Gastroesophageal sphincter (tissue), 4 donors: Measurements from ENCODE around the gene KCNJ10. TPM values are rescaled to one million over a fixed set of nuclear protein-coding genes. Genes with fewer than 3 reads are reported as not detected.

ENCODE experiments used
- ATAC-seq: fragments of 150-250 bp; one replicate; pipeline ENCODE4 v1.9.1; 2016; ENCODE audit warnings: mild to moderate bottlenecking, moderate library complexity
- H3K27ac ChIP-seq, 4 donors: fragments of 200-600 bp; sonication (generic) in 3 of 4; 1 replicate in 3 of 4; 2 replicates in 1 of 4; pipeline ENCODE4 v1.5.1; 2016 to 2019
- H3K27me3 ChIP-seq: fragments of 200-600 bp; sonication (generic); one replicate; pipeline ENCODE4 v1.5.1; 2019
- H3K36me3 ChIP-seq, 2 donors: fragments of 200-600 bp; sonication (generic); one replicate each; pipeline ENCODE4 v1.5.1; 2019; ENCODE audit warnings: control low read depth in 1 of 2
- H3K4me1 ChIP-seq, 3 donors: fragments of 200-600 bp; sonication (generic); 1 replicate in 2 of 3; 2 replicates in 1 of 3; pipeline ENCODE4 v1.5.1; 2016 to 2019; ENCODE audit warnings: control low read depth in 2 of 3
- H3K4me3 ChIP-seq, 2 donors: fragments of 200-600 bp; sonication (generic); one replicate each; pipeline ENCODE4 v1.5.1; 2019; ENCODE audit warnings: mild to moderate bottlenecking in 1 of 2, moderate library complexity in 1 of 2
- H3K9me3 ChIP-seq, 3 donors: fragments of 200-600 bp; sonication (generic); one replicate each; pipeline ENCODE4 v1.5.1; 2017 to 2019; ENCODE audit warnings: control low read depth in 2 of 3
- CTCF ChIP-seq, 4 experiments: fragments of 200-600 bp in 2 of 4; fragments of 450-650 bp in 2 of 4; sonication (generic) in 1 of 4; IDR thresholded peaks; one replicate each; pipeline ENCODE4 v1.5.1; 2017 to 2019; ENCODE audit warnings: antibody characterized with exemption in 4 of 4, mild to moderate bottlenecking in 2 of 4, moderate library complexity in 2 of 4
- EP300 ChIP-seq: sonication (generic); formaldehyde crosslinking; IDR thresholded peaks from one replicate; pipeline ENCODE4 v1.6.1; 2017; ENCODE audit warnings: antibody characterized with exemption, mild to moderate bottlenecking
- POLR2A ChIP-seq, 2 donors: fragments of 450-650 bp; IDR thresholded peaks; one replicate each; pipeline ENCODE4 v1.6.1; 2017; ENCODE audit warnings: antibody characterized with exemption in 2 of 2, mild to moderate bottlenecking in 2 of 2, moderate library complexity in 1 of 2
- POLR2AphosphoS5 ChIP-seq: sonication (generic); formaldehyde crosslinking; IDR thresholded peaks from one replicate; pipeline ENCODE4 v1.6.1; 2017; ENCODE audit warnings: antibody characterized with exemption
- WGBS, 2 donors: methylation state at CpG; one replicate each; pipeline ENCODE4 v1.1.5; 2018; ENCODE audit warnings: low coverage in 1 of 2; 5-methylcytosine and 5-hydroxymethylcytosine counted together
- total RNA-seq, 4 donors: library from RNA; depleted of rRNA; stranded (reverse); fragments of >200 nt; gene quantifications; one replicate each; pipeline ENCODE4 v1.1.0, GENCODE V29; 2016

Gene KCNJ10
- total RNA-seq, 4 donors from 2014 or later = not detected

GRCh38 chr1:160061369-160062229, 8.4 kb downstream of the KCNJ10 start:
- Histone ChIP-seq H3K27me3 (peaks cover 45% of the 10 kb centered on the region), H3K4me3 (no peak overlapping the region), H3K27ac (no peak overlapping the region), H3K36me3 (no peaks in the 10 kb centered on the region), H3K9me3 (no peaks in the 10 kb centered on the region), H3K4me1 (no peaks in the 10 kb centered on the region)
- TF ChIP-seq POLR2AphosphoS5 = no peak
- TF ChIP-seq CTCF (IDR thresholded peaks at IDR 0.05) = no peak
- no peak for TF ChIP-seq POLR2A (IDR thresholded peaks at IDR 0.05)
- no peak for TF ChIP-seq EP300
- ATAC-seq = no peak
- 40 to 66% methylated on average over 4 of the region's 15 CpGs for WGBS, 2 donors

GRCh38 chr1:160058087-160058486, 11.9 kb downstream of the KCNJ10 start:
- no peak for ATAC-seq
- Histone ChIP-seq H3K9me3 (no peaks in the 10 kb centered on the region), H3K27me3 (peaks cover 76% of the 10 kb centered on the region), H3K27ac (no peak overlapping the region), H3K4me1 (no peaks in the 10 kb centered on the region), H3K36me3 (no peaks in the 10 kb centered on the region), H3K4me3 (no peak overlapping the region)
- WGBS, 2 donors = 23% methylated on average over 2 of the region's 2 CpGs; no CpG with 5 or more reads in 1 of the 2 donors
- TF ChIP-seq CTCF (IDR thresholded peaks at IDR 0.05) (peak in 1 of 4 experiments; percentile 25), POLR2A (IDR thresholded peaks at IDR 0.05) (no peak)

GRCh38 chr1:160056648-160057169, 13.3 kb downstream of the KCNJ10 start:
- ATAC-seq = no peak
- H3K9me3 ChIP-seq = no peaks in the 10 kb centered on the region
- H3K27ac ChIP-seq = no peak overlapping the region
- no peaks in the 10 kb centered on the region for H3K4me1 ChIP-seq
- H3K36me3 ChIP-seq = no peaks in the 10 kb centered on the region
- peaks cover 65% of the 10 kb centered on the region for H3K27me3 ChIP-seq
- no peak overlapping the region for H3K4me3 ChIP-seq
- 26 to 92% methylated on average over 1 of the region's 1 CpG for WGBS, 2 donors
- TF ChIP-seq EP300 (no peak), POLR2AphosphoS5 (no peak), CTCF (IDR thresholded peaks at IDR 0.05) (no peak), POLR2A (IDR thresholded peaks at IDR 0.05) (no peak)

GRCh38 chr1:160053548-160054365, 16.2 kb downstream of the KCNJ10 start:
- H3K9me3 ChIP-seq = no peaks in the 10 kb centered on the region
- peaks cover 52% of the 10 kb centered on the region for H3K27me3 ChIP-seq
- no peaks in the 10 kb centered on the region for H3K4me1 ChIP-seq
- TF ChIP-seq POLR2AphosphoS5 = no peak
- TF ChIP-seq EP300 = no peak
- TF ChIP-seq POLR2A (IDR thresholded peaks at IDR 0.05) = no peak
- TF ChIP-seq CTCF (IDR thresholded peaks at IDR 0.05) = no peak
- H3K36me3 ChIP-seq = no peaks in the 10 kb centered on the region
- no peak for ATAC-seq
- H3K4me3 ChIP-seq = no peak overlapping the region
- WGBS, 2 donors = 48 to 63% methylated on average over 4 of the region's 7 CpGs
- H3K27ac ChIP-seq = no peak overlapping the region
